Measurements from ENCODE around the gene CHST8. TPM values are rescaled to one million over a fixed set of nuclear protein-coding genes. Genes with fewer than 3 reads are reported as not detected.
"Not testable (repeated sequence)": the region's sequence is repeated elsewhere in the genome, so short reads cannot be mapped to it uniquely, and the experiment has no call there.

Gene CHST8
- total RNA-seq, 2 experiments from 2014 or later, result not detected

- Mint-ChIP-seq H3K27me3 (peaks cover 16% of the 10 kb centered on the region), H3K9me3 (no peaks in the 10 kb centered on the region), H3K36me3 (no peaks in the 10 kb centered on the region), H3K4me3 (no peak overlapping the region), H3K4me1 (no peaks in the 10 kb centered on the region), H3K27ac (no peak overlapping the region)
- POLR2A ChIA-PET, result no interaction called here
- no peak for DNase-seq
- ATAC-seq (ENCODE audit: low read depth), result no peak
These were observed 66.6 kb downstream of the CHST8 start for GRCh38 chr19:33688171-33688992.

DNA sequence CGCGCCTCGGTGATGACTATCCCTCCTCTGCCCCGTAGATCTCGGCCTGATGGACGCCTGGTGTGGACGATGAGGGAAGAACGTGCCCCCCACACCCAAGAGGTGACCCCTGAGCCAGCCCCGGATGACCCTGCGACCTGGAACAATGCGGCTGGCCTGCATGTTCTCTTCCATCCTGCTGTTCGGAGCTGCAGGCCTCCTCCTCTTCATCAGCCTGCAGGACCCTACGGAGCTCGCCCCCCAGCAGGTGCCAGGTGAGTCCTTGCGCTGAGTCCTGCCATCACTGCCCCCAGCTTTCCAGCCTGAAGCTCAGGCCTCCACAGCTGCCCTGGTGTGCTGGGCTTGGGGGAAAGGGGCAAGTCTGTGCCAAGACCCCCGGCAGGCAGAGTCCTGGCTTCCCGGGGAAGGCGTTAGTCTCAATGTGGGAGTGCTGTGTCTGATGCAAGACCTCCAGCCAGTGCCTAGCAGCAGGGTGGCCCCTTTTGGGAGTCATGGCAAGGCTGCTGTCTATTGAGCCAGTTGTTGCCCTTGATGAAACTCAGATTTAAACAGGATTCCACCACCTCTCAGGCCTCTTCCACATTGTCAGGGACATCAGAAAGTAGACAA is 67.5 kb downstream of the CHST8 start:
- peaks cover 16% of the 10 kb centered on the region for H3K27me3 Mint-ChIP-seq
- H3K9me3 Mint-ChIP-seq, result no peaks in the 10 kb centered on the region
- DNase-seq, result no peak
- no peak for ATAC-seq (ENCODE audit: low read depth)
- H3K4me1 Mint-ChIP-seq, result no peaks in the 10 kb centered on the region
- POLR2A ChIA-PET, result no interaction called here
- no peak overlapping the region for H3K4me3 Mint-ChIP-seq
- H3K27ac Mint-ChIP-seq, result no peak overlapping the region
- H3K36me3 Mint-ChIP-seq, result no peaks in the 10 kb centered on the region

DNA sequence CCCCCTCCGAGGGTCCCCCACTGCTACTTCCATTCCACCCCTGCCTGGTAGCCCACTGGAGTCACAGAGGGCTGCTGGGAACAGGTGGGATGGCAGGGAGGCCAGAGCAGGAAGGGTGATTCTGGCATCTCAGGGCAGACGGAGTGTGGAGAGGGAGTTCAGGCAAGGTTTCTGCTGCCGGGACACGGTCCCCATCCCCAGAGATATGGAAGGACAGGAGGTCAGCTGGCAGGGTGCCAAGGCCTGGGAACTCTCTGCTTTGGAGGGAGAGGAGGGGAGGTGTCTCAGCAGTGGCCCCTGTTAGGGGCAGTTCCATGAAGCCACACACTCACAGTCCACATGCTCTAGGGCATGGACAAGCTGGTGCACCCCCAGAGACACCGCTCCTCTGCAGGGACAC is 68.1 kb downstream of the CHST8 start:
- H3K27ac Mint-ChIP-seq, result no peak overlapping the region
- H3K4me1 Mint-ChIP-seq, result no peaks in the 10 kb centered on the region
- POLR2A ChIA-PET, result no interaction called here
- ATAC-seq (ENCODE audit: low read depth), result no peak
- H3K36me3 Mint-ChIP-seq, result no peaks in the 10 kb centered on the region
- DNase-seq, result no peak
- H3K27me3 Mint-ChIP-seq, result peaks cover 10% of the 10 kb centered on the region
- no peak overlapping the region for H3K4me3 Mint-ChIP-seq
- no peaks in the 10 kb centered on the region for H3K9me3 Mint-ChIP-seq

DNA sequence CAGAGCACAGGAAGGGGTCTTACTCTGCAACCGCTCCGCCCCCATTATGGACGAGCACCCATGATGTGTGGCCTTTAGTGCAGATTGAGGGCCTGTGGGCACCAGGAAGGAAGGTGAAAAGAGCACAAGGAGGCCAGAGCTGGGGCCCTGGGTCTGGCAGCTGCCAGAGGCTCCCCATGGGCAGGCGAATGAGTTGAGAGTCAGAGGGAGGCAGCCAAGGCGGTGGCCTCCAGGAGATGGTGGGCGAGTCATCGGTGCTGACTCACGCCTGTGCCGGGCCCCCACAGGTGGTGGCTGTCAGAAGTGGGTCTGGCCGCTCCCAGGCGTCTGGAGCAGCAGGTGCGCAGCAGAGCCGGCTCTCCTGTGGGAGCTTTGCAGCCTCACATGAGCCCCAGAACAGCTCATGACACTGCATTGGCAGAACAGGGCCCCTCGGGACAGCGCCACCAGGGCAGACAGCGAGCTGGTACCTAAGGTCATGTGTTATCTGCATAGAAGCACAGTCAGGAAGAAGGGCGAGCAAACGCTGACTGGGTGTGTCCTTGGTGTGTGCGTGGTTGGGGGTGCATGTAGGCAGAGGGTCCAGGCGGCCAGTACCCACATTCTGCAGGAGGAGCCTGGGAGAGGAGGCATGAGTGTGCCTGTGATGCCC is 68.8 kb downstream of the CHST8 start:
- H3K36me3 Mint-ChIP-seq, result no peaks in the 10 kb centered on the region
- H3K27me3 Mint-ChIP-seq, result peaks cover 3% of the 10 kb centered on the region
- ATAC-seq (ENCODE audit: low read depth), result no peak
- H3K4me3 Mint-ChIP-seq, result no peak overlapping the region
- H3K4me1 Mint-ChIP-seq, result no peaks in the 10 kb centered on the region
- no peak overlapping the region for H3K27ac Mint-ChIP-seq
- DNase-seq, result no peak
- POLR2A ChIA-PET, result no interaction called here
- H3K9me3 Mint-ChIP-seq, result no peaks in the 10 kb centered on the region

DNA sequence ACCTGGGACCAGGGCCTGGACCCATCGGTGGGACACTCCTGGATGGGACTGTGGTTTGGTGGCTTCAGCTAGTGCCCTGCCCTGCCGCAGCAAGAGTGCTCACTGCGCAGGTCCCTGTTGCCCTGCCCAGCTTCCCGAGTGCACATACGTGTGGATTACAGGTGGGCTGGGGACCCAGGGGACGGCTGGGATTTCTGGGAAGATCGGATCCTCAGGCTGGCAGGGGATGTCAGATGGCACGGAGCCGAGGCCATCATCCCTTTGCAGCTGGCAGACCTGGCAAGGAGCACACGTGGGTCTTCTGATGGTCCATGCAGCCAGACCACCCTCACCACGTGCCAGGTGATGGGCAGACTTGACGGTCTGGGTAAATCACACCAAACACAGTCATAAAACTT is 69.3 kb downstream of the CHST8 start:
- no peak overlapping the region for H3K4me3 Mint-ChIP-seq
- POLR2A ChIA-PET, result no interaction called here
- no peaks in the 10 kb centered on the region for H3K36me3 Mint-ChIP-seq
- ATAC-seq (ENCODE audit: low read depth) (no peak), DNase-seq (no peak)
- peaks cover 2% of the 10 kb centered on the region for H3K27me3 Mint-ChIP-seq
- no peak overlapping the region for H3K27ac Mint-ChIP-seq
- no peaks in the 10 kb centered on the region for H3K9me3 Mint-ChIP-seq
- H3K4me1 Mint-ChIP-seq, result no peaks in the 10 kb centered on the region

DNA sequence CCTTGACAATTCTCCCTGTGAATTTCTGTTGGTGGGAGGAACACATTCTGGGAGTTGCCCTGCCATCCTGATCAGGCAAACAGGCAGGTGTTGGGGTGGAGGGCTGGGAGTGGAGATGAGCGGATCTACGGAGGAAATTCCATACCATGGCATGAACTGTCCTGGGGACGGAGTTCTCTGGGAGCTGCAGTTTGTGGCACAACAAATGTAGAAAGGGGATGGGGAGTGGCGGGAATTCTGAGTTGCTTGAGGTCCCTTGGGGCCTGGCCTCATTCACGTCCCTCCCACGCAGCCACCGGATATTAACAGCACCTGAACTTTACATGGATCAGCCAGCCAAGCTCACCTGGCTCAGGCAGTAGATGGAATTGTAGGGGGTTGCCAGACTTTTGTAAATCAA is 70.0 kb downstream of the CHST8 start:
- no peak for ATAC-seq (ENCODE audit: low read depth)
- Mint-ChIP-seq H3K27ac (no peak overlapping the region), H3K4me3 (no peak overlapping the region), H3K27me3 (peaks cover 2% of the 10 kb centered on the region), H3K4me1 (no peaks in the 10 kb centered on the region), H3K9me3 (no peaks in the 10 kb centered on the region), H3K36me3 (no peaks in the 10 kb centered on the region)
- POLR2A ChIA-PET, result no interaction called here
- peak; percentile 8 for DNase-seq

GRCh38 chr19:33693678-33694077 is 71.9 kb downstream of the CHST8 start:
- no peaks in the 10 kb centered on the region for H3K9me3 Mint-ChIP-seq
- POLR2A ChIA-PET, result no interaction called here
- DNase-seq (no peak), ATAC-seq (ENCODE audit: low read depth) (no peak)
- H3K4me1 Mint-ChIP-seq, result no peaks in the 10 kb centered on the region
- no peaks in the 10 kb centered on the region for H3K27me3 Mint-ChIP-seq
- H3K27ac Mint-ChIP-seq, result no peak overlapping the region
- no peak overlapping the region for H3K4me3 Mint-ChIP-seq
- no peaks in the 10 kb centered on the region for H3K36me3 Mint-ChIP-seq

DNA sequence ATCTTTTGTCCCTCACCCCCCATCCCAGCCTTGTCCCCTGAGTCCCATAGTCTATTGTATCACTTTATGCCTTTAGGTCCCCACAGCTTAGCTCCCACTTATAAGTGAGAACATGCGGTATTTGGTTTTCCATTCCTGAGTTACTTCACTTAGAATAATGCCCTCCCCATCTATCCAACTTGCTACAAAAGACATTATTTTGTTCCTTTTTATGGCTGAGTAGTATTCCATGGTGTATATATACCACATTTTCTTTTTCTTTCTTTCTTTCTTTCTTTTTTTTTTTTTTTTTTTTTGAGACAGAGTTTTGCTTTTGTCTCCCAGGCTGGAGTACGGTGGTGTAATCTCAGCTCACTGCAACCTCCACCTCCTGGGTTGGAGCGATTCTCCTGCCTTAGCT is 73.8 kb downstream of the CHST8 start:
- ATAC-seq (ENCODE audit: low read depth); H3K27ac Mint-ChIP-seq; POLR2A ChIA-PET: not testable (repeated sequence)

DNA sequence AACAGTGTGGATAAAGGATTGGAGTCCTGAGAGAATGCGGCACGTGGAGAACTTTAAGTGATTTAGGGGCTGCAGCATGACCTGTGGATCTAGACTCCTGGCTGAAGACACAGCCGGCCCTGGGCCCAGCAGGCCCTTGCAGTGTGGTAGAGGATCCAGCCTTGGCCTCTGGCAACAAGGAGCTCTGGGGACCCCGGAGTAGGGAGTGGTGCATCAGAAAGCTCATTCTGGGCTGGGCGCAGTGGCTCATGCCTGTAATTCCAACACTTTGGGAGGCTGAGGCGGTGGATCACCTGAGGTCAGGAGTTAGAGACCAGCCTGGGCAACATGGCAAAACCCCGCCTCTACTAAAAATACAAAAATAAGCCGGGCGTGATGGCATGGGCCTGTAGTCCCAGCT is 76.0 kb downstream of the CHST8 start:
- Mint-ChIP-seq H3K27me3 (no peaks in the 10 kb centered on the region), H3K36me3 (no peaks in the 10 kb centered on the region), H3K9me3 (no peaks in the 10 kb centered on the region), H3K4me3 (no peak overlapping the region), H3K4me1 (no peaks in the 10 kb centered on the region), H3K27ac (no peak overlapping the region)
- DNase-seq (no peak), ATAC-seq (ENCODE audit: low read depth) (no peak)
- POLR2A ChIA-PET, result no interaction called here

More for the DNA sequence above, 73.8 kb downstream of the CHST8 start:
- DNase-seq, H3K4me1 Mint-ChIP-seq, H3K4me3 Mint-ChIP-seq, H3K36me3 Mint-ChIP-seq, H3K9me3 Mint-ChIP-seq, H3K27me3 Mint-ChIP-seq: not testable (repeated sequence)

DNA sequence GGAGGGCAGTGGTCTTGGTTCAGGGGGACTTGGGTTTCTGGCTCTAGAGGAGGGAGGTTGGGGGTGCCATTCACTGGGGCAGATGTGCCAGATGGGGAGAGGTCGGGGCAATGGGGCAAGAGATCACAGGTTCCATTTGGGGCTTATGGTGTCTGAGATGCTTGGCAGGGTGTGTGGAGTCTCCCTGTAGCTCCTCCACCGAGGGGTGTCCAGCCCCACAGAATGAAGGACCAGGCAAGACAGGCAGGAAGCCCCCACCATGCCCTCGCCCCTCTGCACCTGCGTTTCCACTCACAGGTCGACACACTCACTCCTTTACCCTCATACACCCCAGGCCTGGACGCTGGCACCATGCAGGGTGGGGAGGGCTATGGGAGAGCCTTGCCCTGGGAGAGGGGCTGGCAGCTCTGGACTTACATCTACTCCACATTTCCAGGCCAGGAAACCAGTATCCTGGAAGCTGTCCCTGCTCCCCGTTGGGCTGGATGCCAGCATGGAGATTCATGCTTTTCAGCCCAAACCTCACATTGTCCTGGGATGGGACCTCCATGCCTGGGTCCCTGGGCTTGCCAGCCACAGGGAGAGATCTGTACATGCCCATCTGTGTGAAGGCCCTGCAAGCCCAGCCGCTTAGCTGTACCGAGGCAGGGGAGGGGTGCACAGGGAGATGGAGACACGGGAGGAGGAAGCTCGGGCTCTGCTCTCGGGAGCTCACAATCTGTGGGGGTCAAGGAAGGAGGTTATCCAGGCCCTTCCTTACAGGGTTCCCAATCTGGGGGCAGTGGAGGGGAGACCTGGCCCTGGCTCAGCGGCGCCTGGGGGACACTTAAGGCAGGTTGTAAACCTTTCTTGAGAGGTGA is 77.1 kb downstream of the CHST8 start:
- Mint-ChIP-seq H3K27ac (no peak overlapping the region), H3K4me1 (no peaks in the 10 kb centered on the region), H3K9me3 (no peaks in the 10 kb centered on the region), H3K36me3 (no peaks in the 10 kb centered on the region), H3K27me3 (no peaks in the 10 kb centered on the region), H3K4me3 (no peak overlapping the region)
- ATAC-seq (ENCODE audit: low read depth), result no peak
- no peak for DNase-seq
- POLR2A ChIA-PET, result no interaction called here

DNA sequence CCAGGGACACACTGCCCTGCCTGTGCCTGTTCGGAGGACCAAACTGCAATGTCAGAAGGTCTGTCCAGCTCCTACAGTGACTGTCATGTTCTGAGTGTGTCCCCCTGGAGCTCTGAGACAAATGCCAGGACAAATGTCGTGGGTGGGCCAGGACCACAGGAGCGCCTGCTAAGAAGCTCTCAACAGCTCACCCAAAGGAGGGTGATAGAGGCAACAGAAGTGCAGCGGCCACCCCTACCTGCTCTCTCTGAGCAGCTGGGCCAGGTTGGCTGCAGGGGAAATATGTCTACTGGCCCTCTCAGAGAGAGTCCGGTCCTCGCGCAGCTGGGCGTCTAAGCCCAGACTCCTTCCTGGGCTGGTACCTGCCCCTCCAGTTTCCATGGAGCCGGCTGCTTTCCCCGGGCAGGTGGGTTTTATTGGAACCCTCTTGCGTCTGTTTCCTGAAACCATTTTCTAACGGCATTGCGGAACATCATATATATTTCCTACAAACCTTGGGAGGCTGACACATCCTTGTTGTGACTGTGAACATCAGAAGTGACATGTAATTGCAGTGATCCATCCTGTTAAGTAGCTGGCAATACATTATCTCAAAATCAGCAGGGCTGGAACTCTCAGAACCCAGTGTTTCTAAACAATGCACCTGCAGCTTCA is 78.1 kb downstream of the CHST8 start:
- no peaks in the 10 kb centered on the region for H3K27me3 Mint-ChIP-seq
- H3K27ac Mint-ChIP-seq, result no peak overlapping the region
- no peaks in the 10 kb centered on the region for H3K9me3 Mint-ChIP-seq
- ATAC-seq (ENCODE audit: low read depth) (no peak), DNase-seq (no peak)
- no peak overlapping the region for H3K4me3 Mint-ChIP-seq
- no peaks in the 10 kb centered on the region for H3K4me1 Mint-ChIP-seq
- POLR2A ChIA-PET, result no interaction called here
- H3K36me3 Mint-ChIP-seq, result no peaks in the 10 kb centered on the region

DNA sequence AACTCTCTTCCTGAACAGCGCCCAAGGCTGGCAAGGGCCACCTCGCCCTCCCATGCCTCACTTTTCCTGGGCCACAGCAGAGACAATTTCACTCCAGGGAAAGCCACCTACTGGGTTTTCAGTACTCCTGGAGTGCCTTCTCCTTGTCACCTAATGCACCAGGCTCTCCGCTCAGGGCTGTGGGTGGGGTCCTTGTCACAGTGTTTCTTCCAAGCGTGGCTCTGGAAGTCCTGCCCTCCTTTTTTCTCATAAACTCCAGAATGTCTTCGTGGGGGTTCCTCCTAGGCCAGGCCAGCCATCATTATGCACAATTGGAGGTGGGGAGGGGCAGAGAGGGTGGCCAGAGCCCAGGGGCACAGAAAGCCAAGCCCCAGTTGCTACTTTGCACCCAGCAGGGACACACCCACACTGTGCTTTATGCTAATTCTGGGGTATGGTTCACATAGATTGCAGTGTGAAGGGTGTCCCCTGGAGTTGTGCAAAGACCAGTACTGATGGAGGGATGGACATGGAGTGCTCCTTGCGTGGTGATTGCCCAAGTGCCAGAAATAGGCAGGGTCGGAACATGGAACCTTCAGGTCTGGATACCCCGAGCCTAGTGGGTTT is 78.8 kb downstream of the CHST8 start:
- ATAC-seq (ENCODE audit: low read depth) (no peak), DNase-seq (no peak)
- Mint-ChIP-seq H3K4me1 (no peaks in the 10 kb centered on the region), H3K36me3 (no peaks in the 10 kb centered on the region), H3K27ac (no peak overlapping the region), H3K9me3 (no peaks in the 10 kb centered on the region), H3K27me3 (no peaks in the 10 kb centered on the region), H3K4me3 (no peak overlapping the region)
- POLR2A ChIA-PET, result no interaction called here

DNA sequence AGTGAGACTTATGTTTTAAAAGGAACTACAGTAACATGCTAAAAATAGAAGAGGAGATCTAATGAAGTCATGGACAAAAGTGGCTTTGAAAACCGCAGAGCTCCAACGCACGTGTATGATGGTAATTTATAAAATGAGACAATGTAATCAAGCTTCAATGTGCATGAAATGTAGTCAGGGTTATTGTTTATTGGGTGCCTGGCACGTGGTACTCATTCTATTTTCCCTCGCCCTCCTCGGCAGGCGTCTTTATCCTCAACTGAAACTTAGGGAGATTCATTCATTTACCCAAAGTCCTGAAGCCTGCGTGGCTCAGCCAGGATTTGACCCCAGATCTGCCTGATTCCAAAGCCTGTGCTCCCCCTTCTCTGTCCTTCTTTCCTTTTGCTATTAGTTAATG is 79.8 kb downstream of the CHST8 start:
- ATAC-seq (ENCODE audit: low read depth), result no peak
- POLR2A ChIA-PET, result no interaction called here
- H3K27ac Mint-ChIP-seq, result no peak overlapping the region
- H3K27me3 Mint-ChIP-seq, result no peaks in the 10 kb centered on the region
- DNase-seq, result no peak
- no peaks in the 10 kb centered on the region for H3K9me3 Mint-ChIP-seq
- no peaks in the 10 kb centered on the region for H3K4me1 Mint-ChIP-seq
- H3K4me3 Mint-ChIP-seq, result no peak overlapping the region
- H3K36me3 Mint-ChIP-seq, result no peaks in the 10 kb centered on the region
